ENCODE measurements around the gene FFAR1.

The FFAR1 gene

GRCh38 chr19:35396240-35396885 lies 48.7 kb downstream of the FFAR1 start:
- DNase-seq: no peak

DNA sequence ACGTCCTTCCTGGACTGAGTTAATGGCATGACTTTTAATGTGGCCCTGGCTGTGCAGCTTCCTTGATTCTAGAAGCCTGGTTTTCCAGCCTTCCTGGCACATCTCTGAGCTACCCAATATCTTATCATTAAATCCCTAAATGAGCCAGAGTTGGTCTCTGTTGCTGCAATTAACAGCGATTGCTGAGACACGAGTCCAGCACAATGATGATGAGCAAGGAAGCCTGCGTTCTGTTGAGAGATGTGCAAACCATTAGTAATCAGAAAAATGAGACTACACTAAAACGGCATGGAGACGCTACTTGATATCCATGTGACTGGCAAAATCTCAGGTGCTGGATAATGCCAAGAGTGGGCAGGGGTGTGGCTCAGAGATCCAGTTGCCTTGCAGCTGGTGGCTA lies 49.4 kb downstream of the FFAR1 start:
- no peak for DNase-seq

All from NCI-H2081 (cell line).